H1 (cell line): Measurements from ENCODE around the gene ABCB11. TPM values are rescaled to one million over a fixed set of nuclear protein-coding genes. Genes with fewer than 3 reads are reported as not detected.

Source experiments
- RBBP5 ChIP-seq: IDR thresholded peaks from 2 replicates; pipeline ENCODE4 v1.7.1; 2012; ENCODE audit warnings: low read depth, mild to moderate bottlenecking, inconsistent platforms, low read length, moderate library complexity, borderline replicate concordance
- polyA plus RNA-seq, 7 experiments: library from polyadenylated mRNA; depleted of rRNA in 3 of 7; stranded (reverse) in 5 of 7; unstranded in 2 of 7; fragments of >200 nt in 5 of 7; fragments of 200-250 nt in 2 of 7; gene quantifications; 1 replicate in 5 of 7; 2 replicates in 1 of 7; 4 replicates in 1 of 7; pipeline versions ENCODE4 v1.2.1 to v1.2.3, GENCODE V29; 2011 to 2013; ENCODE audit warnings: missing spikeins in 2 of 7, mixed read lengths in 2 of 7
- total RNA-seq: library from RNA; stranded (reverse); fragmentation: NEBNext Ultra II Directional; extraction: Animal tissue kit (Norgen Biotek cat#: 25700); gene quantifications from 2 replicates; pipeline ENCODE4 v1.2.1, GENCODE V29; 2021

The ABCB11 gene
- total and polyA plus RNA-seq, 2 of the 8 experiments (the other 6 are each of a cell fraction or from before 2014, with no cell fraction given): not detected

GRCh38 chr2:168941297-168941696 lies 89.8 kb downstream of the ABCB11 start (continued):
- no peak for TF ChIP-seq RBBP5
